HFF-Myc (cell line): ENCODE results near the gene CPLANE1.
"Not testable (repeated sequence)": the region's sequence is repeated elsewhere in the genome, so short reads cannot be mapped to it uniquely, and the experiment has no call there.

Source experiments
- DNase-seq: peaks from one replicate; pipeline ENCODE4 v3.0.0-alpha.2; 2011; ENCODE audit warnings: low read depth; ENCODE audit errors: extremely low read depth
- H3K4me3 ChIP-seq: replicated peaks from 2 replicates; pipeline ENCODE4 v1.5.1; 2011; ENCODE audit warnings: low read depth, mild to moderate bottlenecking, control low read depth, low read length
- CTCF ChIP-seq: IDR thresholded peaks from 2 replicates; pipeline ENCODE4 v1.5.1; 2012; ENCODE audit warnings: mild to moderate bottlenecking, low read depth, low read length, control low read depth; ENCODE audit errors: missing control alignments

Gene CPLANE1

GRCh38 chr5:37248970-37249814, at the start of gene CPLANE1:
Gene CPLANE1, minus strand, starts transcription at chr5:37249376. Its CDS starts 1,678 bp downstream, at chr5:37247698.
- DNase-seq = peak; percentile 14
- TF ChIP-seq CTCF = no peak
- peak within 1 kb of the TSS; percentile 80 for H3K4me3 ChIP-seq

DNA sequence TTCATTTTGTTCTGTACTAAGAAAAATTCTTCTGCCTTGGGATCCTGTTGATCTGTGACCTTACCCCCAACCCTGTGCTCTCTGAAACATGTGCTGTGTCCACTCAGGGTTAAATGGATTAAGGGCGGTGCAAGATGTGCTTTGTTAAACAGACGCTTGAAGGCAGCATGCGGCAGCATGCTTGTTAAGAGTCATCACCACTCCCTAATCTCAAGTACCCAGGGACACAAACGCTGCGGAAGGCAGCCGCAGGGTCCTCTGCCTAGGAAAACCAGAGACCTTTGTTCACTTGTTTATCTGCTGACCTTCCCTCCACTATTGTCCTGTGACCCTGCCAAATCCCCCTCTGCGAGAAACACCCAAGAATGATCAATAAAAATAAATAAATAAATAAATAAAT, 47.1 kb upstream of the CPLANE1 start:
- DNase-seq, H3K4me3 ChIP-seq: not testable (repeated sequence)

- no peak for DNase-seq
- H3K4me3 ChIP-seq = no peak overlapping the region
- no peak for TF ChIP-seq CTCF
Observed at GRCh38 chr5:37283214-37283820, 34.1 kb upstream of the CPLANE1 start.

DNA sequence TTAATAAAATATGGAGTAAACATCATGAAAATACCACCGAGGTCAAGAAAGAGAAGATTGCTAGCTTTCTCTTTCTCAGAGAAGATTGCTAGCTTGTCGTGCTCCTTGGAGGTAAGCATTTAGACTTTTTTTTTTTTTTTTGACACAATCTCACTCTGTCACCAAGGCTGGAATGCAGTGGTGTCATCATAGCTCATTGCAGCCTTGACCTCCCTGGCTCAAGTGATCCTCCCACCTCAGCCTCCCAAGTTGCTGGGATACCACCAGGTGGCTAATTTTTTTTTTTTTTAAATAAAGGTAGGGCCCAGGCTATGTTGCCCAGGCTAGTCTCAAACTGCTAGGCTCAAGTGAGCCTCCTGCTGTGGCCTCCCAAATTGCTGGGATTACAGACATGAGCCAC, 26.3 kb upstream of the CPLANE1 start:
- DNase-seq = no peak
- TF ChIP-seq CTCF = no peak

GRCh38 chr5:37272511-37272910, 23.3 kb upstream of the CPLANE1 start:
- no peak for DNase-seq
- TF ChIP-seq CTCF = no peak
- H3K4me3 ChIP-seq = no peak overlapping the region

More for the DNA sequence above, 26.3 kb upstream of the CPLANE1 start:
- no peak overlapping the region for H3K4me3 ChIP-seq

GRCh38 chr5:37268100-37268499, 18.9 kb upstream of the CPLANE1 start:
- DNase-seq, H3K4me3 ChIP-seq: not testable (repeated sequence)

GRCh38 chr5:37255774-37256358, 6.7 kb upstream of the CPLANE1 start:
- no peak for DNase-seq
- no peak overlapping the region for H3K4me3 ChIP-seq
- TF ChIP-seq CTCF = no peak
